Keratinocyte (primary cell): ENCODE results near the gene MAX. TPM values are rescaled to one million over a fixed set of nuclear protein-coding genes. Genes with fewer than 3 reads are reported as not detected.

Experiments used
- DNase-seq: peaks from one replicate; pipeline ENCODE4 v3.0.0-alpha.2; 2011; ENCODE audit warnings: low read depth, missing footprints, low spot score
- FAIRE-seq: peaks from 2 replicates; lab custom pipeline; 2011; peaks lifted over from hg19 to GRCh38; lab: Jason Lieb, UNC
- H2AFZ ChIP-seq: 2 replicates; pipeline ENCODE4 v1.6.0; 2012; ENCODE audit warnings: low read length, control low read depth, inconsistent platforms; ENCODE audit not compliant: control insufficient read depth
- H3K27ac ChIP-seq: 2 replicates; pipeline ENCODE4 v1.5.1; 2011; ENCODE audit warnings: low read length; ENCODE audit not compliant: control insufficient read depth, insufficient read depth
- H3K27me3 ChIP-seq: 3 replicates; pipeline ENCODE4 v1.6.0; 2011; ENCODE audit warnings: low read length; ENCODE audit not compliant: control insufficient read depth, insufficient read depth; ENCODE audit errors: extremely low read depth
- H3K36me3 ChIP-seq, 2 experiments: 2 replicates in 1 of 2; 3 replicates in 1 of 2; pipeline ENCODE4 v1.5.1; 2011; ENCODE audit warnings: low read length in 2 of 2, mild to moderate bottlenecking in 1 of 2; ENCODE audit not compliant: control insufficient read depth in 2 of 2, insufficient read depth in 2 of 2; ENCODE audit errors: extremely low read depth in 1 of 2
- H3K4me1 ChIP-seq: 3 replicates; pipeline ENCODE4 v1.5.1; 2011; ENCODE audit warnings: low read length; ENCODE audit not compliant: control insufficient read depth, insufficient read depth; ENCODE audit errors: extremely low read depth
- H3K4me2 ChIP-seq: 3 replicates; pipeline ENCODE4 v1.6.0; 2011; ENCODE audit warnings: low read depth, low read length; ENCODE audit not compliant: control insufficient read depth, insufficient read depth; ENCODE audit errors: extremely low read depth
- H3K4me3 ChIP-seq, 3 experiments: fragments of 200-600 bp in 1 of 3; sonication (generic) in 1 of 3; 2 replicates in 2 of 3; 3 replicates in 1 of 3; pipeline ENCODE4 v1.5.1; 2011 to 2016; ENCODE audit warnings: low read length in 3 of 3, mild to moderate bottlenecking in 3 of 3, control low read depth in 2 of 3, inconsistent platforms in 1 of 3, low read depth in 1 of 3, mixed read lengths in 1 of 3, mixed run types in 1 of 3, moderate library complexity in 1 of 3; ENCODE audit not compliant: control insufficient read depth in 2 of 3, insufficient read depth in 2 of 3; ENCODE audit errors: extremely low read depth in 1 of 3
- H3K79me2 ChIP-seq: 2 replicates; pipeline ENCODE4 v1.6.0; 2012; ENCODE audit warnings: low read length; ENCODE audit not compliant: control insufficient read depth, insufficient read depth
- H3K9ac ChIP-seq: 3 replicates; pipeline ENCODE4 v1.6.0; 2011; ENCODE audit warnings: low read length; ENCODE audit not compliant: control insufficient read depth, insufficient read depth; ENCODE audit errors: extremely low read depth
- H3K9me1 ChIP-seq: 3 replicates; pipeline ENCODE4 v1.6.0; 2011; ENCODE audit warnings: low read length; ENCODE audit not compliant: control insufficient read depth, insufficient read depth; ENCODE audit errors: extremely low read depth
- H3K9me3 ChIP-seq: 2 replicates; pipeline ENCODE4 v1.5.1; 2012; ENCODE audit warnings: low read depth, low read length; ENCODE audit not compliant: control insufficient read depth
- H4K20me1 ChIP-seq: 3 replicates; pipeline ENCODE4 v1.6.0; 2011; ENCODE audit warnings: low read length; ENCODE audit not compliant: control insufficient read depth, insufficient read depth; ENCODE audit errors: extremely low read depth
- CTCF ChIP-seq, 3 experiments: IDR thresholded peaks in 1 of 3; conservative IDR thresholded peaks in 1 of 3; optimal IDR thresholded peaks in 1 of 3; 2 replicates in 2 of 3; 3 replicates in 1 of 3; pipeline versions ENCODE3 to v1.5.1; 2011; ENCODE audit warnings: low read length in 3 of 3, mild to moderate bottlenecking in 3 of 3, moderate library complexity in 2 of 3, control low read depth in 1 of 3, inconsistent platforms in 1 of 3; ENCODE audit not compliant: insufficient read depth in 2 of 3; ENCODE audit errors: extremely low read depth in 1 of 3
- EZH2 ChIP-seq: IDR thresholded peaks from one replicate; pipeline ENCODE4 v1.6.1; 2012; ENCODE audit warnings: inconsistent platforms, mild to moderate bottlenecking, low read length, moderate library complexity
- dilution Hi-C: fragments of 300-500 bp; cut with MboI; formaldehyde crosslinking; loops from one replicate; pipeline ENCODE4 v1.7.0; 2020; ENCODE audit warnings: low sequenced_read_pairs; ENCODE audit not compliant: extremely low pct_ligation_motif_present
- polyA plus RNA-seq, 5 experiments: library from polyadenylated mRNA; depleted of rRNA in 3 of 5; stranded (reverse) in 3 of 5; stranded (forward) in 1 of 5; unstranded in 1 of 5; fragments of >200 nt; gene quantifications; 1 replicate in 1 of 5; 2 replicates in 3 of 5; 3 replicates in 1 of 5; pipeline versions ENCODE4 v1.2.1 to v1.2.3, GENCODE V29; 2011 to 2012; ENCODE audit warnings: missing spikeins in 2 of 5, low read depth in 1 of 5, low replicate concordance in 1 of 5

The MAX gene
- polyA plus RNA-seq, 1 donor (not counting 4 experiments of a cell fraction or from before 2014, with no cell fraction given) = 65.2 TPM

GRCh38 chr14:65053466-65053865, 48.9 kb downstream of the MAX start:
- no peaks in the 10 kb centered on the region for H3K9me3 ChIP-seq
- H4K20me1 ChIP-seq = no peaks in the 10 kb centered on the region
- H3K79me2 ChIP-seq = no peaks in the 10 kb centered on the region
- dilution Hi-C loops = no loop called here
- H3K9me1 ChIP-seq = no peaks in the 10 kb centered on the region
- no peak overlapping the region for H2AFZ ChIP-seq
- FAIRE-seq (no peak), DNase-seq (no peak)
- H3K27ac ChIP-seq = no peak overlapping the region
- no peaks in the 10 kb centered on the region for H3K27me3 ChIP-seq
- H3K4me3 ChIP-seq = no peak overlapping the region
- TF ChIP-seq CTCF (optimal IDR thresholded peaks at IDR 0.05 in 1 of 3, IDR thresholded peaks at IDR 0.05 in 1 of 3, conservative IDR thresholded peaks at IDR 0.05 in 1 of 3; ENCODE audit: extremely low read depth in 1 of 3, insufficient read depth in 2 of 3, low read length in 3 of 3) (no peak), EZH2 (no peak)
- H3K4me1 ChIP-seq = peaks cover 2% of the 10 kb centered on the region
- H3K4me2 ChIP-seq = no peak overlapping the region
- H3K9ac ChIP-seq = no peak overlapping the region
- peaks cover 0 to 9% of the 10 kb centered on the region in 2 experiments for H3K36me3 ChIP-seq

GRCh38 chr14:65052832-65053231, 49.5 kb downstream of the MAX start:
- Histone ChIP-seq H3K4me3 (no peak overlapping the region), H3K9me3 (no peaks in the 10 kb centered on the region), H3K36me3 (peaks cover 0 to 9% of the 10 kb centered on the region in 2 experiments), H3K79me2 (no peaks in the 10 kb centered on the region), H3K4me2 (no peak overlapping the region), H3K9ac (no peak overlapping the region), H3K9me1 (no peaks in the 10 kb centered on the region), H2AFZ (no peak overlapping the region), H3K27ac (no peak overlapping the region), H4K20me1 (no peaks in the 10 kb centered on the region), H3K27me3 (no peaks in the 10 kb centered on the region), H3K4me1 (peaks cover 8% of the 10 kb centered on the region)
- no peak for FAIRE-seq
- TF ChIP-seq CTCF (optimal IDR thresholded peaks at IDR 0.05 in 1 of 3, IDR thresholded peaks at IDR 0.05 in 1 of 3, conservative IDR thresholded peaks at IDR 0.05 in 1 of 3; ENCODE audit: extremely low read depth in 1 of 3, insufficient read depth in 2 of 3, low read length in 3 of 3) = no peak
- no peak for TF ChIP-seq EZH2
- DNase-seq = no peak
- dilution Hi-C loops = no loop called here
